ENCODE results near the gene NECTIN1.
A peak's percentile ranks its signal among the peaks of the same experiment; 100 is the strongest.

NECTIN1 gene

GRCh38 chr11:119671051-119671450, 57.9 kb downstream of the NECTIN1 start:
- peaks cover 17% of the 10 kb centered on the region for H3K79me2 ChIP-seq (ENCODE audit: low read length)
- peaks cover 83% of the 10 kb centered on the region for H3K4me1 ChIP-seq (ENCODE audit: low read length)
- H3K4me2 ChIP-seq (ENCODE audit: low read length) = no peak overlapping the region
- no peaks in the 10 kb centered on the region for H3K9me3 ChIP-seq (ENCODE audit: insufficient read depth, low read length)
- TF ChIP-seq CTCF (IDR thresholded peaks at IDR 0.05; ENCODE audit: low read depth, low read length) = no peak
- TF ChIP-seq EZH2phosphoT487 (IDR thresholded peaks at IDR 0.05; ENCODE audit: low read depth) = no peak
- H3K36me3 ChIP-seq (replicated peaks; ENCODE audit: low read depth, low read length) = peaks cover 67% of the 10 kb centered on the region
- H3K27me3 ChIP-seq (ENCODE audit: low read depth, low read length) = no peaks in the 10 kb centered on the region
- no peak overlapping the region for H3K9ac ChIP-seq (ENCODE audit: low read length)
- H3K4me3 ChIP-seq (ENCODE audit: low read length) = no peak overlapping the region
- H4K20me1 ChIP-seq (ENCODE audit: insufficient read depth, low read length) = no peaks in the 10 kb centered on the region
- no peak overlapping the region for H2AFZ ChIP-seq (ENCODE audit: low read depth, low read length)
- H3K27ac ChIP-seq (ENCODE audit: low read length) = no peak overlapping the region

GRCh38 chr11:119669487-119669886, 59.5 kb downstream of the NECTIN1 start:
- H4K20me1 ChIP-seq (ENCODE audit: insufficient read depth, low read length) = no peaks in the 10 kb centered on the region
- H3K27me3 ChIP-seq (ENCODE audit: low read depth, low read length) = no peaks in the 10 kb centered on the region
- H3K79me2 ChIP-seq (ENCODE audit: low read length) = peaks cover 15% of the 10 kb centered on the region
- H3K4me2 ChIP-seq (ENCODE audit: low read length) = no peak overlapping the region
- H3K9me3 ChIP-seq (ENCODE audit: insufficient read depth, low read length) = no peaks in the 10 kb centered on the region
- H3K27ac ChIP-seq (ENCODE audit: low read length) = 0 out of 2 replicates have a peak overlapping the region, but pooled peaks have one; percentile 11
- H3K36me3 ChIP-seq (replicated peaks; ENCODE audit: low read depth, low read length) = peaks cover 69% of the 10 kb centered on the region
- no peak overlapping the region for H3K4me3 ChIP-seq (ENCODE audit: low read length)
- peaks cover 68% of the 10 kb centered on the region for H3K4me1 ChIP-seq (ENCODE audit: low read length)
- no peak for TF ChIP-seq EZH2phosphoT487 (IDR thresholded peaks at IDR 0.05; ENCODE audit: low read depth)
- TF ChIP-seq CTCF (IDR thresholded peaks at IDR 0.05; ENCODE audit: low read depth, low read length) = no peak
- no peak overlapping the region for H2AFZ ChIP-seq (ENCODE audit: low read depth, low read length)
- no peak overlapping the region for H3K9ac ChIP-seq (ENCODE audit: low read length)

- H3K4me1 ChIP-seq (ENCODE audit: low read length) = peaks cover 60% of the 10 kb centered on the region
- no peak overlapping the region for H2AFZ ChIP-seq (ENCODE audit: low read depth, low read length)
- H3K36me3 ChIP-seq (replicated peaks; ENCODE audit: low read depth, low read length) = peaks cover 74% of the 10 kb centered on the region
- peak overlapping the region; percentile 45 for H3K27ac ChIP-seq (ENCODE audit: low read length)
- peaks cover 15% of the 10 kb centered on the region for H3K79me2 ChIP-seq (ENCODE audit: low read length)
- no peak for TF ChIP-seq CTCF (IDR thresholded peaks at IDR 0.05; ENCODE audit: low read depth, low read length)
- TF ChIP-seq EZH2phosphoT487 (IDR thresholded peaks at IDR 0.05; ENCODE audit: low read depth) = no peak
- no peaks in the 10 kb centered on the region for H4K20me1 ChIP-seq (ENCODE audit: insufficient read depth, low read length)
- H3K4me3 ChIP-seq (ENCODE audit: low read length) = no peak overlapping the region
- H3K9ac ChIP-seq (ENCODE audit: low read length) = no peak overlapping the region
- H3K4me2 ChIP-seq (ENCODE audit: low read length) = peak overlapping the region; percentile 9; the same call in 1 of the 2 replicates
- H3K27me3 ChIP-seq (ENCODE audit: low read depth, low read length) = no peaks in the 10 kb centered on the region
- no peaks in the 10 kb centered on the region for H3K9me3 ChIP-seq (ENCODE audit: insufficient read depth, low read length)
These were observed 60.3 kb downstream of the NECTIN1 start for GRCh38 chr11:119668676-119669075.

- H3K36me3 ChIP-seq (replicated peaks; ENCODE audit: low read depth, low read length) = peaks cover 66% of the 10 kb centered on the region
- H3K9ac ChIP-seq (ENCODE audit: low read length) = no peak overlapping the region
- H3K27me3 ChIP-seq (ENCODE audit: low read depth, low read length) = no peaks in the 10 kb centered on the region
- TF ChIP-seq CTCF (IDR thresholded peaks at IDR 0.05; ENCODE audit: low read depth, low read length) (peak; percentile 86), EZH2phosphoT487 (IDR thresholded peaks at IDR 0.05; ENCODE audit: low read depth) (no peak)
- H2AFZ ChIP-seq (ENCODE audit: low read depth, low read length) = no peak overlapping the region
- no peak overlapping the region for H3K4me2 ChIP-seq (ENCODE audit: low read length)
- no peaks in the 10 kb centered on the region for H3K9me3 ChIP-seq (ENCODE audit: insufficient read depth, low read length)
- 0 out of 2 replicates have a peak overlapping the region, but pooled peaks have one; percentile 21 for H3K27ac ChIP-seq (ENCODE audit: low read length)
- H3K4me3 ChIP-seq (ENCODE audit: low read length) = no peak overlapping the region
- H3K79me2 ChIP-seq (ENCODE audit: low read length) = peaks cover 1% of the 10 kb centered on the region
- peaks cover 39% of the 10 kb centered on the region for H3K4me1 ChIP-seq (ENCODE audit: low read length)
- no peaks in the 10 kb centered on the region for H4K20me1 ChIP-seq (ENCODE audit: insufficient read depth, low read length)
These were observed 62.4 kb downstream of the NECTIN1 start for GRCh38 chr11:119666463-119667131.
